Keratinocyte (primary cell): ENCODE results near the gene MAPKAPK3. TPM values are rescaled to one million over a fixed set of nuclear protein-coding genes. Genes with fewer than 3 reads are reported as not detected.
"Not testable (repeated sequence)": the region's sequence is repeated elsewhere in the genome, so short reads cannot be mapped to it uniquely, and the experiment has no call there.

ENCODE experiments used
- DNase-seq: peaks from one replicate; pipeline ENCODE4 v3.0.0-alpha.2; 2011; ENCODE audit warnings: low read depth, missing footprints, low spot score
- FAIRE-seq: peaks from 2 replicates; lab custom pipeline; 2011; peaks lifted over from hg19 to GRCh38; lab: Jason Lieb, UNC
- H2AFZ ChIP-seq: 2 replicates; pipeline ENCODE4 v1.6.0; 2012; ENCODE audit warnings: low read length, control low read depth, inconsistent platforms; ENCODE audit not compliant: control insufficient read depth
- H3K27ac ChIP-seq: 2 replicates; pipeline ENCODE4 v1.5.1; 2011; ENCODE audit warnings: low read length; ENCODE audit not compliant: control insufficient read depth, insufficient read depth
- H3K27me3 ChIP-seq: 3 replicates; pipeline ENCODE4 v1.6.0; 2011; ENCODE audit warnings: low read length; ENCODE audit not compliant: control insufficient read depth, insufficient read depth; ENCODE audit errors: extremely low read depth
- H3K36me3 ChIP-seq, 2 experiments: 2 replicates in 1 of 2; 3 replicates in 1 of 2; pipeline ENCODE4 v1.5.1; 2011; ENCODE audit warnings: low read length in 2 of 2, mild to moderate bottlenecking in 1 of 2; ENCODE audit not compliant: control insufficient read depth in 2 of 2, insufficient read depth in 2 of 2; ENCODE audit errors: extremely low read depth in 1 of 2
- H3K4me1 ChIP-seq: 3 replicates; pipeline ENCODE4 v1.5.1; 2011; ENCODE audit warnings: low read length; ENCODE audit not compliant: control insufficient read depth, insufficient read depth; ENCODE audit errors: extremely low read depth
- H3K4me2 ChIP-seq: 3 replicates; pipeline ENCODE4 v1.6.0; 2011; ENCODE audit warnings: low read depth, low read length; ENCODE audit not compliant: control insufficient read depth, insufficient read depth; ENCODE audit errors: extremely low read depth
- H3K4me3 ChIP-seq, 3 experiments: fragments of 200-600 bp in 1 of 3; sonication (generic) in 1 of 3; 2 replicates in 2 of 3; 3 replicates in 1 of 3; pipeline ENCODE4 v1.5.1; 2011 to 2016; ENCODE audit warnings: low read length in 3 of 3, mild to moderate bottlenecking in 3 of 3, control low read depth in 2 of 3, inconsistent platforms in 1 of 3, low read depth in 1 of 3, mixed read lengths in 1 of 3, mixed run types in 1 of 3, moderate library complexity in 1 of 3; ENCODE audit not compliant: control insufficient read depth in 2 of 3, insufficient read depth in 2 of 3; ENCODE audit errors: extremely low read depth in 1 of 3
- H3K79me2 ChIP-seq: 2 replicates; pipeline ENCODE4 v1.6.0; 2012; ENCODE audit warnings: low read length; ENCODE audit not compliant: control insufficient read depth, insufficient read depth
- H3K9ac ChIP-seq: 3 replicates; pipeline ENCODE4 v1.6.0; 2011; ENCODE audit warnings: low read length; ENCODE audit not compliant: control insufficient read depth, insufficient read depth; ENCODE audit errors: extremely low read depth
- H3K9me1 ChIP-seq: 3 replicates; pipeline ENCODE4 v1.6.0; 2011; ENCODE audit warnings: low read length; ENCODE audit not compliant: control insufficient read depth, insufficient read depth; ENCODE audit errors: extremely low read depth
- H3K9me3 ChIP-seq: 2 replicates; pipeline ENCODE4 v1.5.1; 2012; ENCODE audit warnings: low read depth, low read length; ENCODE audit not compliant: control insufficient read depth
- H4K20me1 ChIP-seq: 3 replicates; pipeline ENCODE4 v1.6.0; 2011; ENCODE audit warnings: low read length; ENCODE audit not compliant: control insufficient read depth, insufficient read depth; ENCODE audit errors: extremely low read depth
- CTCF ChIP-seq, 3 experiments: IDR thresholded peaks in 1 of 3; conservative IDR thresholded peaks in 1 of 3; optimal IDR thresholded peaks in 1 of 3; 2 replicates in 2 of 3; 3 replicates in 1 of 3; pipeline versions ENCODE3 to v1.5.1; 2011; ENCODE audit warnings: low read length in 3 of 3, mild to moderate bottlenecking in 3 of 3, moderate library complexity in 2 of 3, control low read depth in 1 of 3, inconsistent platforms in 1 of 3; ENCODE audit not compliant: insufficient read depth in 2 of 3; ENCODE audit errors: extremely low read depth in 1 of 3
- EZH2 ChIP-seq: IDR thresholded peaks from one replicate; pipeline ENCODE4 v1.6.1; 2012; ENCODE audit warnings: inconsistent platforms, mild to moderate bottlenecking, low read length, moderate library complexity
- dilution Hi-C: fragments of 300-500 bp; cut with MboI; formaldehyde crosslinking; loops from one replicate; pipeline ENCODE4 v1.7.0; 2020; ENCODE audit warnings: low sequenced_read_pairs; ENCODE audit not compliant: extremely low pct_ligation_motif_present
- polyA plus RNA-seq, 5 experiments: library from polyadenylated mRNA; depleted of rRNA in 3 of 5; stranded (reverse) in 3 of 5; stranded (forward) in 1 of 5; unstranded in 1 of 5; fragments of >200 nt; gene quantifications; 1 replicate in 1 of 5; 2 replicates in 3 of 5; 3 replicates in 1 of 5; pipeline versions ENCODE4 v1.2.1 to v1.2.3, GENCODE V29; 2011 to 2012; ENCODE audit warnings: missing spikeins in 2 of 5, low read depth in 1 of 5, low replicate concordance in 1 of 5

Gene MAPKAPK3
- polyA plus RNA-seq, 1 donor (not counting 4 experiments of a cell fraction or from before 2014, with no cell fraction given), result 134 TPM

- no peak for TF ChIP-seq EZH2
- no peak for TF ChIP-seq CTCF (optimal IDR thresholded peaks at IDR 0.05 in 1 of 3, IDR thresholded peaks at IDR 0.05 in 1 of 3, conservative IDR thresholded peaks at IDR 0.05 in 1 of 3; ENCODE audit: extremely low read depth in 1 of 3, insufficient read depth in 2 of 3, low read length in 3 of 3)
- DNase-seq (no peak), FAIRE-seq (no peak)
- Histone ChIP-seq H3K4me3 (no peak overlapping the region), H3K4me1 (no peaks in the 10 kb centered on the region), H3K4me2 (no peak overlapping the region), H3K9me1 (no peaks in the 10 kb centered on the region), H3K27me3 (no peaks in the 10 kb centered on the region), H3K36me3 (no peaks in the 10 kb centered on the region), H3K79me2 (no peaks in the 10 kb centered on the region), H3K9ac (no peak overlapping the region), H3K27ac (no peak overlapping the region), H3K9me3 (no peaks in the 10 kb centered on the region), H2AFZ (no peak overlapping the region), H4K20me1 (no peaks in the 10 kb centered on the region)
- dilution Hi-C loops, result no loop called here
Measured at GRCh38 chr3:50687916-50688315, 71.0 kb downstream of the MAPKAPK3 start.

- dilution Hi-C loops, result not testable (repeated sequence)
Measured at GRCh38 chr3:50688602-50689001, 71.7 kb downstream of the MAPKAPK3 start.

GRCh38 chr3:50689558-50689957 is 72.6 kb downstream of the MAPKAPK3 start:
- dilution Hi-C loops, result no loop called here
- Histone ChIP-seq H3K4me3 (no peak overlapping the region), H3K4me2 (no peak overlapping the region), H3K79me2 (no peaks in the 10 kb centered on the region), H3K27me3 (no peaks in the 10 kb centered on the region), H4K20me1 (no peaks in the 10 kb centered on the region), H3K4me1 (no peaks in the 10 kb centered on the region), H3K27ac (no peak overlapping the region), H3K9ac (no peak overlapping the region), H2AFZ (no peak overlapping the region), H3K9me1 (no peaks in the 10 kb centered on the region), H3K36me3 (no peaks in the 10 kb centered on the region), H3K9me3 (no peaks in the 10 kb centered on the region)
- DNase-seq (no peak), FAIRE-seq (no peak)
- no peak for TF ChIP-seq EZH2
- no peak for TF ChIP-seq CTCF (optimal IDR thresholded peaks at IDR 0.05 in 1 of 3, IDR thresholded peaks at IDR 0.05 in 1 of 3, conservative IDR thresholded peaks at IDR 0.05 in 1 of 3; ENCODE audit: extremely low read depth in 1 of 3, insufficient read depth in 2 of 3, low read length in 3 of 3)

More at GRCh38 chr3:50688602-50689001, 71.7 kb downstream of the MAPKAPK3 start:
- not testable (repeated sequence) for H3K4me3 ChIP-seq, H3K9me1 ChIP-seq, H3K4me1 ChIP-seq, H3K27ac ChIP-seq, H3K9ac ChIP-seq, DNase-seq, H3K27me3 ChIP-seq, H3K9me3 ChIP-seq, FAIRE-seq, H3K36me3 ChIP-seq, H2AFZ ChIP-seq, H3K4me2 ChIP-seq, H4K20me1 ChIP-seq, H3K79me2 ChIP-seq
